HG02973 (cell line): ENCODE measurements around the gene SMCHD1.
"Not testable (repeated sequence)": the region's sequence is repeated elsewhere in the genome, so short reads cannot be mapped to it uniquely, and the experiment has no call there.

Experiments used
- ATAC-seq: cut with Tn5 transposase; IDR thresholded peaks from one replicate; pipeline ENCODE4 v1.9.1; 2021; ENCODE audit warnings: moderate library complexity; ENCODE audit not compliant: unreplicated experiment

SMCHD1 gene

DNA sequence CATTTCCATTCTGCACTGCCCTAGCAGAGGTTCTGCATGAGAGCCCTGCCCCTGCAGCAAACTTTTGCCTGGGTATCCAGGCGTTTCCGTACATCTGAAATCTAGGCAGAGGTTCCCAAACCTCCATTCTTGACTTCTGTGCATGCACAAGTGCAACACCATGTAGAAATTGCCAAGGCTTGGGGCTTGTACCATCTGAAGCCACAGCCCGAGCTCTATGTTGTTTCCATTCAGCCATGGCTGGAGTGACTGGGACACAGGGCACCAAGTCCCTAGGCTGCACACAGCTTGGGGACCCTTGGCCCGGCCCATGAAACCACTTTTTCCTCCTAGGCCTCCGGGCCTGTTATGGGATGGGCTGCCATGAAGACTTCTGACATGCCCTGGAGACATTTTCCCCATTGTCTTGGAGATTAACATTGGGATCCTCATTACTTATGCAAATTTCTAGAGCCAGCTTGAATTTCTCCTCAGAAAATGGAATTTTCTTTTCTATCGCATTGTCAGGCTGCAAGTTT is 154.2 kb downstream of the SMCHD1 start:
- ATAC-seq: not testable (repeated sequence)

DNA sequence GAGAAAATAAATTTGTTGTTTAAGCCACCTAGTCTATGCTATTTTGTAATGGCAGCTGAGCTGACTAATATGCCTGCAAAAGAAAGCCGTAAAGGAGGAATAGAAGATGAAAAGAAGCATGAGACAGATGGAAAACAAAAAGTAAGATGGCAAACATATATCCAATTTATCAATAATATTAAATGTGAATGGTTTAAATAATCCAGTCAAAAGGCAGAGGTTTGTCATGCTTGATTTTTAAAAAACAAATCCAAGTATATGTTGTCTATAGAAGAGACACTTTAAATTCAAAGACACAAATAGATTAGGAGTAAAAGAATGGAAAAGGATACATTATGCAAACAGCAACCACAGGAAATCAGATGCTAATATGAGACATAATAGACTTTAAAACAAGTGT is 155.9 kb downstream of the SMCHD1 start:
- no peak for ATAC-seq

DNA sequence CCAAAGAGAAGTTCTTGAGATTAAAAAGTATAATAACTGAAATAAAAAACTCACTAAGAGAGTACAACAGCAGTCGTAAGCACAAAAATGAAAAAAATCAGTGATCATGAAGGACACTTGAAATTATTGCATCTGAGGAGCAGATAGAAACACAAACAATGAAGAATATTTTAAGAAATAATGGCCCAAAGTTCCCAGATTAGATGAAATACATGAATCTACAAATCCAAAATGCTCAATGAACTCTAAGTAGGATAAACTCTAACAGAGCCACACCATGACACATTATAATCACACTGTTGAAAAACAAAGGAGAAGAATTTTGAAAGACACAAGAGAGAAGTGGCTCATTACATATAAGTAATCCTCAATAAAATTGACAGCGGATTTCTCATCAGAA is 159.4 kb downstream of the SMCHD1 start:
- ATAC-seq: no peak

DNA sequence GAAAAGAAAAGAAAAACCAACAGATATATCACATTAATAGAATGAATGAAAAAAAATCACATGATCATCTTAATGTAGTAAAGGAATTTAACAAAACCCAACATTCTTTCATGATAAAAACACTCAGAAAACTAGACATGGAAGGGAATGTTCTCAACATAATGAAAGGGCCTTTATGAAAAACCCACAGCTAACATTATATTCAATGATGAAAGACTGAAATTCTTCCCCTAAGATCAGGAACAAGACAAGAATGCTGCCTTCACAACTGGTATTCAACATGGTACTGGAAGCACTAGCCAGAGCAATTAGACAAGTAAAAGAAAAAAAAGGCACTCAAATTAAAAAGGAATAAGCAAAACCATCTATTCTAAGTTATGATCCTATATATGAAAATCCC is 162.8 kb downstream of the SMCHD1 start:
- no peak for ATAC-seq

DNA sequence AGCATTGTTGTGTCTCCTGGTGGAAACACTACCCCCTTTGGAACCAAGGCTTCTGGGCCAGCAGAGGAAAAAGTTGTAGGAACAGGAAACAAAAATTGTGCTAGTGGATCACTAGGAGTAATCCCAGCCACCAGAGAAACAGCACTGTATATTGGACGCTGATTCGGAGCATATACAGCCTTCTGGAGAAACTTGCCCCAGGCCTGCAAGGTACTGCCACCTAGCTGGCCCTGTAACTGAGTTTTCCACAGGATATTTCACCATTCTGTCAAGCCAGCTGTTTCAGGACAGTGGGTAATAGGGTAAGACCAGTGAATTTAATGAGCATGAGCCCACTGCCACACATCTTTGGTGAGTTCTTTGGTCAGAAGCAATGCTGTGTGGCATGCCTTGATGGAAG is 166.2 kb downstream of the SMCHD1 start:
- no peak for ATAC-seq

DNA sequence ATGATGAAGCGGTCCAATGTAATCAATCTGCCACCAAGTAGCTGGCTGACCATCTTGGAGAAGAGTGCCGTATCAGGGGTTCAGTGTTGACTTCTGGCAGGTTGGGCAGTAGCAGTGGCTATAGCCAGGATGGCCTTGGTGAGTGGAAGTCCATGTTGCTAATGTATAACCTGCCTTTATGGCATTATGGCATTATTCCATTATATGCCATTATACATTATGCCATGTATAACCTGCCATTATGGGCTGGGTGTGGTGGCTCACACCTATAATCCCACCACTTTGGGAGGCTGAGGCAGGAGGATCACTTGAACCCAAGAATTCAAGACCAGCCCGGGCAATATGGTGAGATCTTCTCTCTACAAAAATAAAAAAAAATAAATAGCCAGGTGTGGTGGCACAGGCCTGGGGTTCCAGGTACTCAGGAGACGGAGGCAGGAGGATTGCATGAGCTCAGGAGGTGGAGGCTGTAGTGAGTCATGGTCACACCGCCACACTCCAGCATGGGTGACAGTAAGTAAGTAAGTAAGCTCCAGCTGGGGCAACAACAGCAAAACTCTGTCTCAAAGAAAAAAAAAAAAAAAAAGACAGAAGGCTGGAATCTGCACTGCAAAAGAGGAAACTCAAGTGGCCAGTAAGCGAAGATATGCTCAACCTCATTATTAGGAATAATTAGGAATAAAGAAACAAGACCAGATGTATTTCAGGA is 166.8 kb downstream of the SMCHD1 start:
- no peak for ATAC-seq

DNA sequence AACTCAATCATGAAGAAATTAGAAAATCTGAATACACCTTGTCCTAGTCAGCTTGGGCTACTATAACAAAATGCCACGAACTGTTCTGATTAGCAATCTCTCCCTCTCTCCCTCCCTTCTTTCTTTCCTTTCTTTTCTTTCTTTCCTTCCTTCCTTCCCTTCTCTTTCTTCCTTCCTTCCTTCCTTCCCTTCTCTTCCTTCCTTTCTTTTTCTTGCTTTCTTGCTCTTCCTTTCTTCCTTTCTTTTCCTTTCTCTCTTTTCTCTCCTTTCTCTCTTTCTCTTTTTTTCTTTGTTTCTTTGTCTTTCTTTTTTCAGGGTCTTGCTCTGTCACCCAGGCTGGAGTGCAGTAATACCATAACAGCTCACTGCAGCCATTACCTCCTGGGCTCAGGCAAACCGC is 167.7 kb downstream of the SMCHD1 start:
- no peak for ATAC-seq

DNA sequence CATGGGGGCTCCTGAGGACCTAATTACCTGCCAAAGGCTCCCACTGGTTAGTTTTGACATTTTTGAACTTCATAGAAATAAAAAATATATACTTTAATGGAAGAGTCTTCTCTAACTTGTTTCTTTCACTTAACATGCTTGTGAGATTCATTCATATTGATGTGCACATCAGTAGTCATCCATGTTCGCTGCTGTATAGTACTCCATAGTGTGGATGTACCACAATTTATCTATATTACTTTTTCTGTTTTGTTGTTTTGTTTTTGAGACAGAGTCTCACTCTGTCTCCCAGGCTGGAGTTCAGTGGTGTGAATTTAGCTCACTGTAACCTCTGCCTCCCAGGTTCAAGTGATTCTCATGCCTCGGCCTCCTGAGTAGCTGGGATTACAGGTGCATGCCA is 168.4 kb downstream of the SMCHD1 start:
- no peak for ATAC-seq

DNA sequence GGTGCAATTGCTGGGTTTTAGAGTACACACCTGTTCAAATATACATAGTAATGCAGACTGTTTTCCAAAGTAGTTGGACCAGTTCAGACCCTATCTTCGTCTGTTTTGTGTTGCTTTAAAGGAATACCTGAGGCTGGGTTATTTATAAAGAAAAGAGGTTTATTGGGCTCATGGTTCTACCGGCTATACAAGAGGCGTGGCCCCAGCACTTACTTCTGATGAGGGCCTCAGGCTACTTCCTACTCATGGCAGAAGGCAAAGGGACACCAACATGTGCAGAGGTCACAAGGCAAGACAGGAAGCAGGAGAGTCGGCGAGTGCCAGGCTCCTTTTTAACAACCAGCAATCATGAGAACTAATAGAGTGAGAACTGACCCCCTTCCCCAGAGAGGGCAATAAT is 169.3 kb downstream of the SMCHD1 start:
- no peak for ATAC-seq

DNA sequence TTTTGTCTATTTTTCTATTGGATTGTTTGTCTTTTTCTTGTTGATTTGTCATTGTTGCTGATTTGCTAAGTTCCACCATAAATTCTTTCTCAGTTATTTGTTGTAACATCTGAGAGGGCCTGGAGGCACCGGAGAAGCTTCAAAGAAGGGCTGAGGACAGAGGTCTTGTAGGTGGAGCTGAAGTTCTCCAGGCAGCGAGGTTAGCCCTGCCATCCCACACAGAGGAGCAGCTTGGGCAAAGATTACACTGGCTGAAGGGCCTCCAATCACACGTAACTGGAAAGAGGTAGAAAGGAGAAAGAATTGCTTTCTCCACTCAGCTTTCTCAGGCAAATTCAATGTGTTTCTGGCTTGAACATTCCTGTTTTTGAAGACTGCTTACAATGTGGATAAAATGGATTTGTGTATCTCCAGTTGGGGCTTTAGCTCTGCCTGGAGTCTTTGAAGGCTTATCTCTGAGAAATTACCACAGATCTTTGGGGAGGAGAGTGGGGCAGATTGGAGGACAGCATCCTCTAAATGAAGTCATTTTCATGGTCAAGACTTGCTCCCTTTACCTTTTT is 170.2 kb downstream of the SMCHD1 start:
- ATAC-seq: no peak

DNA sequence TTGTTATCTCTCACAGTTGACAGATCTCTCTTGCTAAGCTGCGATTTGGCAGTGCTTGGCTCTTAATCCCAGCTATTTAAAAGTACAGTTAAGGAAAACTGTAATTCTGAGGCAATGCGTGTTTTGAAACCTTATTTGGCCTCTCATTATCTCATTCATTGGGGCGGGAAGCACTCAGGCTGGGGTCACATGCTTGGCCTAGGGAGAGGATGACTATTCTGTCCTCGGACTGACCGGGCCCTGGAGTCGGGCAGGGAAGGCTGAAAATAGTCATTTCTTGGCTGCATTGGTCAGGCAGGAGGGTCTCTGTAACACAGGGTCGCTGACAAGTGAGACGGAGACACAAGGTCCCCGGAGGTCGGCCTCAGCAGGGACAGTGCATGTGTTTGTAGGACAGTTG is 171.1 kb downstream of the SMCHD1 start:
- ATAC-seq: no peak

DNA sequence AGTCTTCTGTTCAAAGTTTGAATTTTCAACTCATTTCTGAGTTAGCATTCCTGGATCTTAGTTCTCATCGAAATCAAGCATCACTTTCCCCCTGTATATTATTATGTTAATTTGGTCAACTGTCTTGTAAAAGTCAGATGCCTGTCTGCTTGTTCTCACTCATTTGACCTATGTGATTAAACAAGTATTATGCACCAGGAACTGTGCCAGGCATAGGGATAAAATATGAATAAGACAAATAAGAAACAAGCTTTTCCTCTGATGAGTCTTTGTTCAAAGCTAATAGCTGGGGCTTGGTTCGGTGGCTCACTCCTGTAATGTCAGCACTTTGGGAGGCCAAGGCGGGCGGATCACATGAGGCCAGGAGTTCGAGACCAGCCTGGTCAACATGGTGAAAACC is 171.5 kb downstream of the SMCHD1 start:
- no peak for ATAC-seq

DNA sequence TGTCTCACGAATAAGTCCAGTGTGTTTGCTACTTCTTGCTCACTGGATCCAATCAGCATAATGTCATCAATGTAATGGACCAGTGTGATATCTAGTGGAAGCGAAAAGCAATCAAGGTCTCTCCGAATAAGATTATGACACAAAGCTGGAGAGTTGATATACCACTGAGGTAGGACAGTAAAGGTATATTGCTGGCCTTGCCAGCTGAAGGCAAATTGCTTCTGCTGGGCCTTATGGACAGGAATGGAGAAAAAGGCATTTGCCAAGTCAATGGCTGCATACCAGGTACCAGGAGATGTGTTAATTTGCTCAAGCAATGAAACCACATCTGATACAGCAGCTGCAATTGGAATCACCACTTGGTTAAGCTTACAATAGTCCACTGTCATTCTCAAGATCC is 180.6 kb downstream of the SMCHD1 start:
- not testable (repeated sequence) for ATAC-seq

DNA sequence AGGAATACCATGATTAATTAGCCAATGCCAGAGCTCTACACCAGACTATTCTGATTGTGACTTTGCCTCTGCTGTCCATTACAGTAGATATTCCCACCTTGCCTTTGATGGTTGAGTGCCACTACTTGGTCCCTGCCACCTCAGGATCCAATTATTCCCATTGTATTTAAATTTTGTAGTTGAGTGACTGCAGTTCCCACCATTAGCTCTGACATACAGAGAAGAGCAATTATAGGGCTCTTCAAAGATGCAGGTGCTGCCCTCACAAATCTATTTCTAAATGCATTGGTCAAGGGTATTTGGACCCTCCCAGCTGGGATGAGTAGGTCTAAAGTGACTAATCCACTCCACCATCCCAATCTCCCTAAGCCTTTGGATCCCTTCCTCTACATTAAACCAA is 181.8 kb downstream of the SMCHD1 start:
- ATAC-seq: not testable (repeated sequence)

DNA sequence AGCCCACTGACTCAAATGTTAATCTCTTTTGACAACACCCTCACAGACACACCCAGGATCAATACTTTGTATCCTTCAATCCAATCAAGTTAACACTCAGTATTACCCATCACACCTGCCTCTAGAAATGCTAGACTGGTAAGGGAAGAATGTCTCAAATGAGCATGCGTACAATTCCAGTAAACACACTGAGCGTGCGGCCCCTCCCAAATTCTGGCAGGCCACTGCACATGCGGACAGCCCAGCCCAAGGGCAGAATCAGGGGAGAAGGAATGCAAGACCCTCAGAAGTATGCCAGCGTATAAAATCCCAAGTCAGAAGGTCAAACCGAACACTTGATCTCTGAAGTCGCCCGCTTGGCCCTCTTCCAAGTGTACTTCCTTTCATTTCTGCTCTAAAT is 183.7 kb downstream of the SMCHD1 start:
- ATAC-seq: no peak

DNA sequence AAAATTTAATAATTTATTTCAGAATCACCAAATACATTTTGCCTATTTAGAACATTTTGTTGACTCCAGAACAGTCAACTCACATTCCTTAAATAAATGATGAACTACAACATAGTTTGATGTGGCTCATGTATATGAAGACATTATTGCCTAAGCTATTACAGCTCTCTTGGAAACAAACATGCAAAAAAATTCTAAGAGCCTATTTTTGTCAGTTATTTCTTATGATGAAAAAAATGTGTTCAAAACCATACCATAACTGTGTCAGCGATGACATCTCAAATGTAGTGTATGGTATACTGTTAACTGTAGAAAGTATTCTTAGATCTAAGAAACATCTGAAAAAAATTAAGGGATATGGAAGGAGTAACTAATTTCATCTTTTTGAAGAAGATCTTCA is 185.0 kb downstream of the SMCHD1 start:
- no peak for ATAC-seq

DNA sequence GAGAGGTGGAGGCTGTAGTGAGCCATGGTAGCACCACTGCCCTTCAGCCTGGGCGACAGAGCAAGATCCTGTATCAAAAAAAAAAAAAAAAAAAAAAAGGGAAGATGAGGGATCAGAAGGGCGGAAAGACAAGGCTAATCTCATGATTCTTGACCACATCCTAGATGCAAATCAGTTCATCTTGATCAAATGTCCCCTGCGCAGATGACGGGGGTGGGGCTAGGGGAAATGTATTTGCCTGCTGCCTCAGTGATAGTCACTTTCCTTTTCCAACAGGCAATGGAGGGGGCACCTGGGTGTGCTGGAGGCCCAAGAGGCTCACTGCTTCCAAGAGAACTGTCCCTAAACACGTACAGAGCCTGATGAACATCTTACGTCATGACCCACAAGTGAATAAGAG is 187.6 kb downstream of the SMCHD1 start:
- no peak for ATAC-seq

DNA sequence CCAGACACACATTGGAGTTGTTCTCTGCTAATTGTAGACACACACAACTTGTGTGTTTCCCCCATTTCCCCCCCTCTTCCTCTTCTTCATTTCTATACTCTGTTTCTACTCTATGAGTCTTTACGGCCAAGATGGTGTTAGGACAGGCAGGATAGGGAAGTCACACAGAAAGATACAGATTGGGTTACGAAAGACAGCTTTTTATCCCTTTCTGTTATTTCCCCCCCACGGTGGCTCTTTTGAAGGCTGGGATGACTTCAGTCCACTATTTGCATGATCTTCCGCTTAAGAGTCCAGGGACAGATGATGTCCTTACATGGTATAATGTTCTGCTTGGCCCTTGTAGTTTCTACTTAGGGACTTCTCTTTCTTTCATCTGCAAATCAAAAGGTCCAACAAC is 189.6 kb downstream of the SMCHD1 start:
- no peak for ATAC-seq

DNA sequence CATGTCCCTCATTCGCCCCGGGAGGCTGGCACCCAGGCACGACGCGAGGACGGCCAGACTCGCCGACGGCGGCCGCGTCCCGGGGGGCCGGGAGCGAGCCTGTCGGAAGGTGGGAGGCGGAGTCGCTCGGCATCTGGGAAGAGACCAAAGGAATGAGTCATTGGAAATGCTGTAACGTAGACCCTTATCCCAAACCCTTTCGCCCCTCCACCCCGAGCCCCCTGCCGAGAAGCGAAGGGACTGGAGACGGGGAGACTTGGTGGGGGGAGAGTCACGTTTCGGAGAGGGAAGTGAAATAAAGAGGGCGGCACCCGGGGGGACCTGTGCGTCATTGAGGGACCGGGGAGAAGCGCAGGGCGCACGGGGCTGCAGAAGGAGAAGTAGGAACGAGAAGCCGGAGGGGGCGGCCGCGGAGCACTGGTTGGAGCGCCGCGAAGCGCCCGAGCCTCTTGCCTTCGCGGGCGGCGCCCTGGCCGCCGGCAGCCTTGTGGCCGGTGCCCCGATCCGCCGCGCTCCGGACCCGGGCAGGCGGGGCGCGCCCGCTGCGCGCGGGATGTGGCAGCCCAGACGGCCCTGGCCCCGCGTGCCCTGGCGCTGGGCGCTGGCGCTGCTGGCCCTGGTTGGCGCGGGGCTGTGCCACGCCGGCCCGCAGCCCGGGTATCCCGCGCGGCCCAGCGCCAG is 191.2 kb downstream of the SMCHD1 start, which contains the start of gene EMILIN2:
TSS of gene EMILIN2 (plus strand) at position 371 of the 681 bp plus-strand sequence. CDS start at position 554, 183 bp downstream.
- ATAC-seq: no peak

DNA sequence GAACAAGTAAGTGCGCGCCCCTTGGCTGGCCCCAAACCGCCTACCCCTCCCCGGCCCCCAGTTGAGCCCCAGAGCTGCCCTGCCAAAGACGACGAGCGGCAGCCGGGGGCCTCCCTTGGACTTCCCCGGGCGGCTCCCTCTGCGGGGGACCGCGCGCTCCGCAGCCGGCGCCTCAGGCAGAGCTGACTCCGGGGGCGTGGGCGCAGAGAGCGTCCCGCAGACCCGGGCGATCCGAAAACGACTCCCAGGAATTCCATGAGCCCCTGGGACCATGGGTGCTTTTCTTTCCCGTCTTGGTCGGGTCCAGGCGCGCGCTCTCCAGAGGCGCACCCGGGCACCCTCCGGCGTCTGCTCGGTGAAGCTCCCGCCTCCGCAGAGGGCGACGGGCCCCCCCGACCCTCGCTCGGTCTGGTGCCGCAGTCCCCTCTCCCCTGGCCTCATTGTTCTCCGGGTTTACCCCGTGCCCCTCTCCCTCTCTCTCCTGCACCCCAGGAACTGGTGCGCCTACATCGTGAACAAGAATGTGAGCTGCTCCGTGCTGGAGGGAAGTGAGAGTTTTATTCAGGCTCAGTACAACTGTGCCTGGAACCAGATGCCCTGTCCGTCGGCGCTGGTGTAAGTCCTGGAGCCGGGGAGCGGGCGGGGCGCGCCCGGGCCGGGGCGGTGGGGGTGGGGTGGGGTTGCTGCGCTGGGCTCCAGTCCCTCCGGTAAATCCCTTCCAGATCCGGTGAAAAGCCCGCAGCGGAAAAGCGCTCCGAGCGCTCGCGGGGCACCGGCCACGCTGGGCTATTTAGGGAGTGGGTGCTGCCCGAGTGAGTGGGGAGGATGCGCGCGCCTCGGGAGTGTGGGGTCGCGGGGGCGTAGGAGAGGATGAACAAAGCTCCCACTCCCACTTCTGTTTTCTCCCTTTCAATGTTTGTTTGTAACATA is 192.1 kb downstream of the SMCHD1 start:
- no peak for ATAC-seq
